Measurements from ENCODE around the gene SLC16A8. TPM values are rescaled to one million over a fixed set of nuclear protein-coding genes. Genes with fewer than 3 reads are reported as not detected.

The SLC16A8 gene
- total RNA-seq, 1 experiment from 2014 or later = not detected

- no peaks in the 10 kb centered on the region for H3K27me3 Mint-ChIP-seq (ENCODE audit: insufficient read depth, unreplicated experiment)
- no TSS peak for BruUV-seq (replicated peaks)
- H3K27ac Mint-ChIP-seq (ENCODE audit: low read depth, unreplicated experiment) = no peak overlapping the region
- CTCF ChIA-PET = interaction anchor here (1.2 to 1.7 kb wide), 2 partner anchors 16 to 17 kb away, joined by 3 to 6 read pairs; no protein-coding TSS in a partner anchor
- intact Hi-C loops (cut with micrococcal nuclease) = no loop called here
- no peaks in the 10 kb centered on the region for H3K9me3 Mint-ChIP-seq (ENCODE audit: unreplicated experiment)
- peaks cover 24% of the 10 kb centered on the region for H3K4me1 Mint-ChIP-seq (ENCODE audit: insufficient read depth, unreplicated experiment)
- no peak for DNase-seq (ENCODE audit: unreplicated experiment)
- no peak for TF ChIP-seq CTCF (IDR thresholded peaks at IDR 0.05; ENCODE audit: unreplicated experiment)
- POLR2A ChIA-PET = no interaction called here
- no peak overlapping the region for H3K4me3 Mint-ChIP-seq (ENCODE audit: unreplicated experiment)
- H3K36me3 Mint-ChIP-seq (ENCODE audit: insufficient read depth, unreplicated experiment) = peaks cover 4% of the 10 kb centered on the region
Measured at GRCh38 chr22:38036392-38037062, 47.5 kb downstream of the SLC16A8 start.

GRCh38 chr22:38035530-38035885 lies 48.5 kb downstream of the SLC16A8 start:
- Mint-ChIP-seq H3K36me3 (ENCODE audit: insufficient read depth, unreplicated experiment) (peaks cover 4% of the 10 kb centered on the region), H3K4me1 (ENCODE audit: insufficient read depth, unreplicated experiment) (peaks cover 24% of the 10 kb centered on the region), H3K4me3 (ENCODE audit: unreplicated experiment) (no peak overlapping the region), H3K9me3 (ENCODE audit: unreplicated experiment) (no peaks in the 10 kb centered on the region), H3K27me3 (ENCODE audit: insufficient read depth, unreplicated experiment) (no peaks in the 10 kb centered on the region), H3K27ac (ENCODE audit: low read depth, unreplicated experiment) (no peak overlapping the region)
- no peak for TF ChIP-seq CTCF (IDR thresholded peaks at IDR 0.05; ENCODE audit: unreplicated experiment)
- BruUV-seq (replicated peaks) = no TSS peak
- POLR2A ChIA-PET = no interaction called here
- no peak for DNase-seq (ENCODE audit: unreplicated experiment)
- CTCF ChIA-PET = no interaction called here
- intact Hi-C loops (cut with micrococcal nuclease) = no loop called here

GRCh38 chr22:38034884-38035529 lies 49.0 kb downstream of the SLC16A8 start:
- H3K27ac Mint-ChIP-seq (ENCODE audit: low read depth, unreplicated experiment) = no peak overlapping the region
- no peaks in the 10 kb centered on the region for H3K27me3 Mint-ChIP-seq (ENCODE audit: insufficient read depth, unreplicated experiment)
- peaks cover 4% of the 10 kb centered on the region for H3K36me3 Mint-ChIP-seq (ENCODE audit: insufficient read depth, unreplicated experiment)
- H3K4me3 Mint-ChIP-seq (ENCODE audit: unreplicated experiment) = no peak overlapping the region
- H3K4me1 Mint-ChIP-seq (ENCODE audit: insufficient read depth, unreplicated experiment) = peaks cover 24% of the 10 kb centered on the region
- TF ChIP-seq CTCF (IDR thresholded peaks at IDR 0.05; ENCODE audit: unreplicated experiment) = no peak
- BruUV-seq (replicated peaks) = no TSS peak
- no peaks in the 10 kb centered on the region for H3K9me3 Mint-ChIP-seq (ENCODE audit: unreplicated experiment)
- no peak for DNase-seq (ENCODE audit: unreplicated experiment)
- ChIA-PET CTCF (interaction anchor here (0.5 to 0.8 kb wide), 2 partner anchors 17 to 374 kb away, joined by 3 read pairs; no protein-coding TSS in a partner anchor), POLR2A (interaction anchor here (0.5 to 1.7 kb wide), 5 partner anchors 13 to 366 kb away, joined by 3 to 5 read pairs (median 3); partner anchors contain the start of gene PICK1)
- intact Hi-C loops (cut with micrococcal nuclease) = no loop called here

- no peak for TF ChIP-seq CTCF (IDR thresholded peaks at IDR 0.05; ENCODE audit: unreplicated experiment)
- H3K27me3 Mint-ChIP-seq (ENCODE audit: insufficient read depth, unreplicated experiment) = no peaks in the 10 kb centered on the region
- H3K27ac Mint-ChIP-seq (ENCODE audit: low read depth, unreplicated experiment) = no peak overlapping the region
- no TSS peak for BruUV-seq (replicated peaks)
- peak; percentile 92 for DNase-seq (ENCODE audit: unreplicated experiment)
- POLR2A ChIA-PET = interaction anchor here (0.6 to 1.7 kb wide), 6 partner anchors 14 to 472 kb away, joined by 3 to 5 read pairs (median 3); partner anchors contain the start of gene PICK1
- CTCF ChIA-PET = interaction anchor here (0.5 to 0.8 kb wide), 2 partner anchors 18 to 373 kb away, joined by 3 read pairs; no protein-coding TSS in a partner anchor
- no peak overlapping the region for H3K4me3 Mint-ChIP-seq (ENCODE audit: unreplicated experiment)
- intact Hi-C loops (cut with micrococcal nuclease) = no loop called here
- H3K36me3 Mint-ChIP-seq (ENCODE audit: insufficient read depth, unreplicated experiment) = peaks cover 4% of the 10 kb centered on the region
- peaks cover 24% of the 10 kb centered on the region for H3K4me1 Mint-ChIP-seq (ENCODE audit: insufficient read depth, unreplicated experiment)
- H3K9me3 Mint-ChIP-seq (ENCODE audit: unreplicated experiment) = no peaks in the 10 kb centered on the region
Measured at GRCh38 chr22:38034278-38034882, 49.6 kb downstream of the SLC16A8 start.

Data from MCF 10A (cell line).